GM18867 (cell line): ENCODE measurements around the gene LASP1.

Source experiments
- ATAC-seq: cut with Tn5 transposase; IDR thresholded peaks from one replicate; pipeline ENCODE4 v1.9.1; 2021; ENCODE audit warnings: mild to moderate bottlenecking, moderate library complexity; ENCODE audit not compliant: unreplicated experiment

LASP1 gene

GRCh38 chr17:38885728-38886642 lies 16.1 kb downstream of the LASP1 start:
- no peak for ATAC-seq

GRCh38 chr17:38886643-38887010 lies 16.8 kb downstream of the LASP1 start:
- ATAC-seq, result no peak

- no peak for ATAC-seq
Measured at GRCh38 chr17:38888842-38889241, 19.0 kb downstream of the LASP1 start.

GRCh38 chr17:38889745-38890409 lies 20.0 kb downstream of the LASP1 start:
- ATAC-seq, result no peak

GRCh38 chr17:38890410-38890746 lies 20.5 kb downstream of the LASP1 start:
- no peak for ATAC-seq

GRCh38 chr17:38891441-38891840 lies 21.6 kb downstream of the LASP1 start:
- no peak for ATAC-seq

GRCh38 chr17:38892083-38892482 lies 22.2 kb downstream of the LASP1 start:
- no peak for ATAC-seq

- no peak for ATAC-seq
Measured at GRCh38 chr17:38892620-38893019, 22.8 kb downstream of the LASP1 start.

GRCh38 chr17:38893113-38893512 lies 23.3 kb downstream of the LASP1 start:
- ATAC-seq, result no peak

- ATAC-seq, result no peak
Measured at GRCh38 chr17:38893607-38894006, 23.7 kb downstream of the LASP1 start.

- ATAC-seq, result no peak
Measured at GRCh38 chr17:38894276-38894675, 24.4 kb downstream of the LASP1 start.

- no peak for ATAC-seq
Measured at GRCh38 chr17:38896346-38896954, 26.6 kb downstream of the LASP1 start.

GRCh38 chr17:38897176-38897575 lies 27.3 kb downstream of the LASP1 start:
- ATAC-seq, result no peak

- ATAC-seq, result no peak
Measured at GRCh38 chr17:38897671-38898290, 27.9 kb downstream of the LASP1 start.

GRCh38 chr17:38898291-38898679 lies 28.4 kb downstream of the LASP1 start:
- peak; percentile 13 for ATAC-seq

- ATAC-seq, result peak; percentile 70
Measured at GRCh38 chr17:38898812-38899348, 29.0 kb downstream of the LASP1 start.

GRCh38 chr17:38899421-38899820 lies 29.6 kb downstream of the LASP1 start:
- no peak for ATAC-seq

- no peak for ATAC-seq
Measured at GRCh38 chr17:38900978-38901656, 31.3 kb downstream of the LASP1 start.

- ATAC-seq, result no peak
Measured at GRCh38 chr17:38903404-38903803, 33.5 kb downstream of the LASP1 start.

- ATAC-seq, result no peak
Measured at GRCh38 chr17:38904892-38905291, 35.0 kb downstream of the LASP1 start.

- no peak for ATAC-seq
Measured at GRCh38 chr17:38905375-38905774, 35.5 kb downstream of the LASP1 start.
